GM12872 (cell line): Measurements from ENCODE around the gene EIF2B4.

Experiments
- CTCF ChIP-seq: IDR thresholded peaks from 3 replicates; pipeline ENCODE4 v1.5.1; 2011; ENCODE audit warnings: low read depth, mild to moderate bottlenecking, low read length, moderate library complexity; ENCODE audit not compliant: insufficient read depth

The EIF2B4 gene

GRCh38 chr2:27375513-27376099 is 5.5 kb upstream of the EIF2B4 start:
- TF ChIP-seq CTCF = no peak

GRCh38 chr2:27373567-27373966 is 3.4 kb upstream of the EIF2B4 start:
- no peak for TF ChIP-seq CTCF

GRCh38 chr2:27372937-27373336 is 2.8 kb upstream of the EIF2B4 start:
- no peak for TF ChIP-seq CTCF

GRCh38 chr2:27370816-27371620 is 880 bp upstream of the EIF2B4 start:
- TF ChIP-seq CTCF = no peak

- TF ChIP-seq CTCF = no peak
Measured at GRCh38 chr2:27369471-27370025, 590 bp downstream of the EIF2B4 start.

- no peak for TF ChIP-seq CTCF
Measured at GRCh38 chr2:27363933-27364332, 6.2 kb downstream of the EIF2B4 start.

- TF ChIP-seq CTCF = no peak
Measured at GRCh38 chr2:27362678-27363420, 7.3 kb downstream of the EIF2B4 start.
